NB4 (cell line): ENCODE measurements around the gene TMEM150B.

Experiments used
- MYC ChIP-seq: IDR thresholded peaks from 2 replicates; pipeline ENCODE4 v1.6.1; 2011; ENCODE audit warnings: low read depth, low read length
- POLR2A ChIP-seq: IDR thresholded peaks from 2 replicates; pipeline ENCODE4 v1.6.1; 2011; ENCODE audit warnings: mild to moderate bottlenecking; ENCODE audit not compliant: insufficient read length; ENCODE audit errors: extremely low read depth
- TF ChIP-seq, protein P1 (sequence below): IDR thresholded peaks from one replicate; pipeline ENCODE4 v1.5.1; 2012; ENCODE audit warnings: low read depth, low read length

DNA sequence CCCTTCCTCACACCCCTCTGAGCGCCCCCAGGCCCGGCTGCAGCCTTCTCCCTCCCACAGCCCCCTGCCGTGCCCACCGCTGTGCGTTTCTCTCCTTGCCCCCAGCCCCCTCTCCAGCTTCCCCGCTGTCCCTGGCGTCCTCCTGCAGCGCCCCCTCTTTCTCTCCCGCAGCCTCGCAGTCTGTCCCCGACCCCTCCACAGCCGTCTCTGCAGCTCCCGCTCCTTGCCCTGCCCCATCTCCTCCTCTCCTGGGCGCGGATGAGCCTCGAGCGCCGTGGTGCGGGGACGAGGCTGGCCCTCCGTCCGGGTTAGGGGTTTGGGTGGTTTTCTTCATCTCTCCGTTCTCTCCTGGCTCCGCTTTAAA lies 15.6 kb upstream of the TMEM150B start:
- no peak for TF ChIP-seq MYC
- TF ChIP-seq, protein P1, sequence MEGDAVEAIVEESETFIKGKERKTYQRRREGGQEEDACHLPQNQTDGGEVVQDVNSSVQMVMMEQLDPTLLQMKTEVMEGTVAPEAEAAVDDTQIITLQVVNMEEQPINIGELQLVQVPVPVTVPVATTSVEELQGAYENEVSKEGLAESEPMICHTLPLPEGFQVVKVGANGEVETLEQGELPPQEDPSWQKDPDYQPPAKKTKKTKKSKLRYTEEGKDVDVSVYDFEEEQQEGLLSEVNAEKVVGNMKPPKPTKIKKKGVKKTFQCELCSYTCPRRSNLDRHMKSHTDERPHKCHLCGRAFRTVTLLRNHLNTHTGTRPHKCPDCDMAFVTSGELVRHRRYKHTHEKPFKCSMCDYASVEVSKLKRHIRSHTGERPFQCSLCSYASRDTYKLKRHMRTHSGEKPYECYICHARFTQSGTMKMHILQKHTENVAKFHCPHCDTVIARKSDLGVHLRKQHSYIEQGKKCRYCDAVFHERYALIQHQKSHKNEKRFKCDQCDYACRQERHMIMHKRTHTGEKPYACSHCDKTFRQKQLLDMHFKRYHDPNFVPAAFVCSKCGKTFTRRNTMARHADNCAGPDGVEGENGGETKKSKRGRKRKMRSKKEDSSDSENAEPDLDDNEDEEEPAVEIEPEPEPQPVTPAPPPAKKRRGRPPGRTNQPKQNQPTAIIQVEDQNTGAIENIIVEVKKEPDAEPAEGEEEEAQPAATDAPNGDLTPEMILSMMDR, result peak; percentile 0
- no peak for TF ChIP-seq POLR2A
